Measurements from ENCODE around the gene OOEP.

OOEP gene

GRCh38 chr6:73348550-73349204 lies 21.0 kb downstream of the OOEP start:
- H3K4me3 ChIP-seq (ENCODE audit: low read length), result no peak overlapping the region
- no peak for TF ChIP-seq ZNF274 (IDR thresholded peaks at IDR 0.05; ENCODE audit: low read depth, low read length)

DNA sequence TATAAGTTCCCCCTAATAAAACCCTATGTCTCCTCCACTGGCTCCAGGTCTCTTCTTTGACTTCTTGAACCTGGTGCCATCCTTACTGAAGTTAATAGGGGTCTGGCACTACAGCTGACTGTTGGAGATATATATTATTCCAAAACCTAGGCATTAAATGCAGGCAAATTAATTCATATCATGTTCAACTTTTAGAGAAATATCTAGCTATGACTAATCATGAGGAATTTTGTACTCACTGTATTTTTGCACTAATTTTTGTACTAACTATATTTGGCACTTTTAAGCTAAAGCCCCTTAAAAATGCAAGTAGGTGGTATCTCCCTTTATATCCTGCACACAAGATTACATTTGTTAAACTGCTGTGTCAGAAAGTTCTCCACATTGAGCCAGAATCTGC lies 26.5 kb downstream of the OOEP start:
- H3K4me3 ChIP-seq (ENCODE audit: low read length), result no peak overlapping the region

GRCh38 chr6:73342174-73342573 lies 27.5 kb downstream of the OOEP start:
- H3K4me3 ChIP-seq (ENCODE audit: low read length), result no peak overlapping the region
- TF ChIP-seq ZNF274 (IDR thresholded peaks at IDR 0.05; ENCODE audit: low read depth, low read length), result no peak

More for the DNA sequence above, 26.5 kb downstream of the OOEP start:
- no peak for TF ChIP-seq ZNF274 (IDR thresholded peaks at IDR 0.05; ENCODE audit: low read depth, low read length)

GRCh38 chr6:73341335-73341734 lies 28.4 kb downstream of the OOEP start:
- TF ChIP-seq ZNF274 (IDR thresholded peaks at IDR 0.05; ENCODE audit: low read depth, low read length), result no peak

DNA sequence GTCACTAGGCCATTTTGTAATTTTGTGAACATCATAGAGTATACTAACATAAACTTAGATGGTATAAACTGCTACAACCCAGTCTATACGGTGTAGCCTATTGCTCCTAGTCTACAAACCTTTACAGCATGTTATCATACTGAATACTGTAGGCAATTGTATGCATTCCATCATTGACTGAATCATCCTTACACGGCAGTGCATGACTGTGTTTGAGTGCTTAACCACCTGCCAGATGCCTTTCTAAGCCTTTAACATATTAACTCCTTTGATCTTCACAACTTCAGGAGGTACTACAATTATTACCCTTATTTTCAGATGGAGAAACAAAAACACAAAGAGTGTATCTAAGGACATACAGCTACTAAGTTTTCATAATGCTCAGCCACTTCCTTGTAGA lies 29.6 kb downstream of the OOEP start:
- H3K4me3 ChIP-seq (ENCODE audit: low read length), result no peak overlapping the region
- TF ChIP-seq ZNF274 (IDR thresholded peaks at IDR 0.05; ENCODE audit: low read depth, low read length), result no peak

More at GRCh38 chr6:73341335-73341734, 28.4 kb downstream of the OOEP start:
- no peak overlapping the region for H3K4me3 ChIP-seq (ENCODE audit: low read length)

DNA sequence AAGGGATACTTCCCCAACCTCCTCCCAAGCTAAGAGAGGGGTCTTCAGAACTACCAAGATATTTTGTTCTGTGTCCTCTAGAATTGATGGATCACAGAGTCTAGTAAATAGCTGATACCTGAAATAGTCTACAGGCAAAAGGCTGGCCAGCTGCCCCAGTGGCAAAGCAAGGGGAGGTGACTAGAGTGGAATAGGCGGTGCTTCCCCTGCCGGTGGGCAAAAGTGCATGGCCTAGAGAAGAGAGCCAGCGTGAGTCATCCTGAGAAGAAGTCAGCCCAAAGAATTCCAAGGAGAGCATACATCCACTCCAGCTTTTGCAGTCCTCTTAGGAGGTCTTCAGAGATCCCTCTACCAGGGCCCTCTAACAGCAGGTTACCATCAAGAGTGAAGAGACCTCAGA lies 30.4 kb downstream of the OOEP start:
- no peak overlapping the region for H3K4me3 ChIP-seq (ENCODE audit: low read length)
- TF ChIP-seq ZNF274 (IDR thresholded peaks at IDR 0.05; ENCODE audit: low read depth, low read length), result no peak

DNA sequence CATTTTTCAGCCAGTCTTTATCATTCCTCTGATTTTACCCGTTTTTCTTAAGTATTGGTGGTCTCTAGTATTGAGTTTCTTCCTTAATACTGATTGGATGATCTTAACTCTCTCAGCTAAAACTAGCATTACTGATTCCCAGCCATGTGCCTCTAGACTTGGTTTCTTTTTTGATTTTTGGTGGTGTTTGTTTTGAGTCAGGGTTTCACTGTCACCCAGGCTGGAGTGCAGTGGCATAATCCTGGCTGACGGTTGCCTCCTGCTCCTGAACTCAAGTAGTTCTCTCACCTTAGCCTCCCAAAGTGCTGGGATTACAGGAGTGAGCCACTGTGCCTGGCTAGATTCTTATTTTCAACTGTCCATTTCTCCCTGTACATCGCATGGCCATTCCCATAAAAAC lies 40.5 kb downstream of the OOEP start:
- no peak for TF ChIP-seq ZNF274 (IDR thresholded peaks at IDR 0.05; ENCODE audit: low read depth, low read length)
- H3K4me3 ChIP-seq (ENCODE audit: low read length), result no peak overlapping the region

DNA sequence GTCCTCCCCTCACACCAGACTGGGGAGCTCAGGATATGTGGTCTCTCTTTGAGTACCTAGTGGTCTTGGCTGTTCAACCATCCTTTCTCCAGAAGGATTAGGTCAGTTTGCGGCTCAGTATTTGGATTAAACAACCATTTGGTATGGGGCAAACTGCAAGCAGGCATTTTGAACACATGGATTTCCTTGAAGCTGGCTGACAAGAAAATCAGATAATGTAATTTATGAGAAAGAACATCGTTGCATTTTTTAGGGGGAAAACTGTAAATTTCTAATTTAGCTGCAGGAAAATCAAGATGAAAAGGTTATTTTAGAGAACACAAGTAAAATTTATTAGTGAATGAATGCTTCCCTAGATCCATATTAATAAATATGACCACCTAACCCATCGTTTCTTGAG lies 40.9 kb downstream of the OOEP start:
- no peak for TF ChIP-seq ZNF274 (IDR thresholded peaks at IDR 0.05; ENCODE audit: low read depth, low read length)
- H3K4me3 ChIP-seq (ENCODE audit: low read length), result no peak overlapping the region

DNA sequence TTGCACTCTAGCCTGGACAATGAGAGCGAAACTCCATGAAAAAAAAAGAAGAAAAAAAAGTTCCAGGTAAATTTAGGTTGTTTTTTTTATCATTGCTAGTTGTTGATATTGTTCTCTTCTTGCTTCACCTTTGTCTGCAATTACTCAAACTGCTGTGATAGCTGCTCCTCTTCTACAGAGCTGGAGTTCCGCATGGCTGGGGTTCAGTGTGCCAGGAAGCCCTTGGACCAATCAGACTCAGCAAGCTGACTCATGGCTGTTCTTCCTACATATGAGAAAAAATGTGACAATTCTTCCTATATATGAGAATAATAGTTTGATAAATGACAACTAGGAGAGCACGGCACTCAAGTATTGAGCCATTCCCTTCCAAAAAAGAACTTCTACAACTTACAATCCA lies 44.0 kb downstream of the OOEP start:
- H3K4me3 ChIP-seq (ENCODE audit: low read length), result no peak overlapping the region
- no peak for TF ChIP-seq ZNF274 (IDR thresholded peaks at IDR 0.05; ENCODE audit: low read depth, low read length)

DNA sequence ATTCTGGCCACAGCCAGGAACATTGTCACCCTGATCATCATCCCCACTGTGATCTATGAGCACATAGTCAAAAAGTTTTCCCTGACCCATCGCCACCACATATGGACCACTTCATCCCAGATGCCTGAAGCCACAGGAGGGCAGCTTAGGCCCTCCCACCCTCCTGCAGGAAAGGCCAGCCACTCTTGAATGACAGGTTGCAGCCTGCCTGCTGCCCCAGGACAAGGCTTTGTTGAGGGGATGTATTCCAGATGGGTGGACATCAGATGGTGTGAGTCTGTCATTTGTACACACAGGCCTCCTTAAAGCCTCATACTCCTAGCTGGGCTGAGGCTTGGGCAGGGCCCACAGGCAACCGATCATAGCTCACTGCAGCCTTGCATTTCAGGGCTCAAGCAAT lies 46.4 kb downstream of the OOEP start:
- no peak overlapping the region for H3K4me3 ChIP-seq (ENCODE audit: low read length)
- TF ChIP-seq ZNF274 (IDR thresholded peaks at IDR 0.05; ENCODE audit: low read depth, low read length), result no peak

Data from GM08714 (cell line).